Lung microvascular endothelial cell (primary cell): Measurements from ENCODE around the gene STARD9. TPM values are rescaled to one million over a fixed set of nuclear protein-coding genes. Genes with fewer than 3 reads are reported as not detected.
A peak's percentile ranks its signal among the peaks of the same experiment; 100 is the strongest.
"Not testable (repeated sequence)": the region's sequence is repeated elsewhere in the genome, so short reads cannot be mapped to it uniquely, and the experiment has no call there.

Source experiments
- DNase-seq, 2 donors: peaks; one replicate each; pipeline versions ENCODE4 v3.0.0 to v3.0.0-alpha.2; 2010; ENCODE audit warnings: low read depth in 2 of 2
- total RNA-seq: library from RNA; depleted of rRNA; stranded (reverse); fragments of >200 nt; gene quantifications from 2 replicates; pipeline ENCODE4 v1.2.1, GENCODE V29; 2014

The STARD9 gene
- total RNA-seq, 1 donor from 2014 or later: 9.3 TPM

DNA sequence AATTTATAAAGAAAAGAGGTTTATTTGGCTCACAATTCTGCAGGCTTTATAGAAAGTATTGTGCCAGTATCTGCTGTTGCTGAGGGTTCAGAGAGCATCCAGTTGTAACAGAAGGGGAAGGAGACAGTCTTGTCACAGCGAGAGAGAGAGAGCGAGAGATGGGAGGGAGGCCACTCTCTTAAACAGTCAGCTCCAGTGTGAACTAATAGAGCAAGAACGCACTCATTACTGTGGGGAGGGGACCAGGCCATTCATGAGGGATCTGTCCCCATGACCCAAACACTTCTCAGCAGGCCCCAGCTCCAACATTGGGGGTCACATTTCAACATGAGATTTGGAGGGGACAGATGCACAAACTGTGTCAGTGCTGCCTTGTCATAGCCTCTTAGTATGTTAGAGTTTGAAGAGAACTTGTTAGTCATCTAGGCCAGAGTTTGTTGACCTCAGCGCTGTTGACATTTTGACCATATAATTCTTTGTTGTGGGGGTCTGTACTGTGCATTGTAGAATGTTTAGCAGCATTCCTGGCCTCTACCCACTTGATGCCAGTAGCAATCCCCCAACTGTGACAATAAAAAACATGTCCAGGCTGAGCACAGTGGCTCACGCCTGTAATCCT, 15.3 kb downstream of the STARD9 start:
- no peak for DNase-seq

DNA sequence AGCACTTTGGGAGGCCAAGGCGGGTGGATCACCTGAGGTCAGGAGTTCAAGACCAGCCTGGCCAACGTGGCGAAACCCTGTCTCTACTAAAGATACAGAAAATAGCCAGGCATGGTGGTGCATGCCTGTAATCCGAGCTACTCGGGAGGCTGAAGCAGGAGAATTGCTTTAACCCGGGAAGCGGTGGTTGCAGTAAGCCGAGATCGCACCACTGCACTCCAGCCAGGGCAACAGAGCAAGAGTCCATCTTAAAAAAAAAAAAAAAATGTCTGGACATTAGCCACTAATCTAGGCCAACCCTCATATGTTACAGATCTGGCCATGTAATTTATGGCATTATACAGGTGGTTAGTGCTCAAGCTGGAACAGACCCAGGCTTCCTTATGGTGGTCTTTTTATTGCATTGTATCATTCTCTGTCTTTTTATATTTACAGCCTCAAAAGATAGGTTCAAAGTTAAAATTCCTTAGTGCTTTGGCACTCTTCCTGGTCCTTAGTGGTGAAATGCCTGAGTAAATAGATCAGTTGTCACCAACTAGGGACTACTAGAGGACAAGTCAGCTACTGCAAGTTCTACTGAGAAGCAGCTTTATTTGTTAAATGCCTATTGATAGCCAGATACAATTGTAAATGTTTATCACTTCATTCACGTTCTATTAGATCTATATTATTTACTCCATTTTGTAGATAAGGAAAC, 16.0 kb downstream of the STARD9 start:
- peak; percentile 31 to 32 for DNase-seq

DNA sequence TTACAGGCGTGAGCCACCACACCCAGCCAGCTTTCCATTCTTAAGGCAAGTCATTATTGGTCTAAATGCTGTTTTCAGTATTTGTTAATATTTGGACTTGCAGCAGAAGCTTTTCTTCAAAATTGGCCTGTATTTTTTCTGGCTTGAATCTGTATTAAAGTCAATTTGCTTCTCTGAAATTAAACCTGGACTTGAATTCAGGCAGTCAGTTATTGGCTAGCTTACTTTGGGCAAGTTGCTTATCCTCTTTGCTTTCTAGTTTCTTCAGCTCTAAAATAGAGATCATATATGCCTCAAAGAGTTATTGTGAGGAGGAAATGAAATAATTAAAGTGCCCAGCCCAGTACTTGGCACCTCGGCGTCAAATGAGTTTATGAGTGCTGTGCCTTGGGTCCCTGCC, 17.3 kb downstream of the STARD9 start:
- no peak for DNase-seq

DNA sequence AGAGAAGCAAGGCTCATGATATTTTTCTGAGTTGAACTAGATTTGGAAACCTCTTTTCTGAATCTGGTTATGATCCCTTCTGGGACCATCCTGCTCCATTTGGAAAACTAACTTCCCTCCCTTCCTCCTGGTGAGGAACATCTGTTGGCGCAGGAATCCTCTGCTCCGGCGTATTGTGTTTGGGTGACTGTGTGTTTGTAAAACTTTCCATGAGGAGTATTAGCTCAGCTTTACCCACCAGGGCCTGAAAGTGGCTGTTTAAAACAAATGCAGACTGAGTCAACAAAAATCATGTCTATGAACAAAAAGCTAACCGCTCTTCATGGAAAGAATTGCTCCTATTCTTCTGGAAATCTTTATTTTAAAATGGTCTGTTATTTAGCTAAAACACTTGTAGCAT, 17.7 kb downstream of the STARD9 start:
- peak in 1 of 2 donors; percentile 81 for DNase-seq

DNA sequence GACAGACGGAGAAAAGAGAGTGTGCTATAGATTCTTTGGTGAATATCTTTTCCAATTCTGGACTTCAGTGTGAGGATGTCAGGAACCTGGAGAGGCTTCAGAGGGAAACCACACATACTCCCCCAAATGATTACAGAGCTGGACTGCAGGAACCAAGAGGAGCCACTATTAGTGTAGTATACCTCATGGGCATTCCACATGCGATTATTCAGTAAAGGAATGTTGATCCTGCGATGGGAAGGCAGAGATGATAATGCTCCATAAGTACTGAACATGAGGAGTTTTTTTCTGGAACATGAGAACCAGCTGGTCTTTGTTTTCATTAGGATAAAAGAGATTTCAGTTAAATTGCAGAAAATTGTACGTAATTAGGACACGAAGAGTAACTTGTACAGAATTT, 18.7 kb downstream of the STARD9 start:
- DNase-seq: no peak

DNA sequence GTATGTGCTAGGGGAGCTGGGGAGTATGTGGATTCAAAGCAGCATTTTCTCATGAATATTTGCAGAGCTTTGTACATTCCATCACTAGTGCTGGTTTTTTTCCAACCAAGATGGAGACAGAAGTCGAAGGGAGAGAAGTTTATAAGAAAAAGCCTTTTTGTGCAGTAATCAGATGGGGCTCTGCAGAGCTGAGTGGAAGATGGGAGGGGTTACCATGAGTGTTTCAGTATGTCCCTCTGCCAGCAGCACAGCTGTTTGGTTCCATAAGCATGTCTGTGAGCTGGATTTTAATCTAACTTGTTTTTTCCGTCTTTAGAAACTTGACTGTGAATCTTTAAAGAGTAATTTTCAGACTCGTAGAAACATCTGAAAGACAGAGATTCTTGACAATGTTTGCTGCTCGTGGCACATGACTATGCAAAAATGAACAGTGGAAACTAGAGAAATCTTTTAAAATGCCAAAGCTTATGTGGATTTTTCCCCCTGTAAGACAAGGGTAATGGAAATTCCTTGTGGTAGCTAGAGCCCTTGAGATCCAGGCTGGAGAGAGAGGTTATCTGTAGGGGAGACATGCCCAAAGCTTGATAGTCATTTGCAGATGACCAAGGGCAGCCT, 20.3 kb downstream of the STARD9 start:
- DNase-seq: no peak

DNA sequence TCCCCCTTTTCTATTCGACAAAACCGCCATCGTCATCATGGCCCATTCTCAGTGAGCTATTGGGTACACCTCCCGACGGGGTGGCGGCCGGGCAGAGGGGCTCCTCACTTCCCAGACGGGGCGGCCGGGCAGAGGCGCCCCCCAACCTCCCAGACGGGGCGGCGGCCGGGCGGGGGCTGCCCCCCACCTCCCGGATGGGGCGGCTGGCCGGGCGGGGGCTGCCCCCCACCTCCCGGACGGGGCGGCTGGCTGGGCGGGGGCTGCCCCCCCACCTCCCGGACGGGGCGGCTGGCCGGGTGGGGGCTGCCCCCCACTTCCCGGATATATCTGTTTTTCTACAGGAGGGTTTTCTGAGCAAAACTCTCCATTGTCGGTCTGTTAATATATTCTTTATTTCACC, 25.9 kb downstream of the STARD9 start:
- not testable (repeated sequence) for DNase-seq

DNA sequence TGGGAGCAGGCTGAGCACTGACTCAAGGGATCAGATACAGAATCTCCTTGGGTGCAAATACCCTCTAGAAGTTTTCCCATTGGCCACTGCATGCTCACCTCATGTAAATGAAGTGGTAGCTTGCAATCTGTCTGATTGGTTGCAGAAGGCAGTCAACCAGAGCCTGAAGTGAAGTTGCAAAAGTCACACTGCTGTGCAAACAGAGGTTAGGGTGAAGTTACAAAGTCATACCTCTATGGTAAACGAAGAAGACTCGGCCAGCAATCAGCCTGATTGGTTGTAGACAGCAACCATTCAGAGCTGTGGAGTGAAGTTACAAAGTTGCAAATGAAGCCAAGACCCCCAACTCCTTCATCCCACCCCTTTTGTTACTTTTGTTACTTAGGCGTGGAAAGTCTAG, 27.1 kb downstream of the STARD9 start:
- DNase-seq: no peak

DNA sequence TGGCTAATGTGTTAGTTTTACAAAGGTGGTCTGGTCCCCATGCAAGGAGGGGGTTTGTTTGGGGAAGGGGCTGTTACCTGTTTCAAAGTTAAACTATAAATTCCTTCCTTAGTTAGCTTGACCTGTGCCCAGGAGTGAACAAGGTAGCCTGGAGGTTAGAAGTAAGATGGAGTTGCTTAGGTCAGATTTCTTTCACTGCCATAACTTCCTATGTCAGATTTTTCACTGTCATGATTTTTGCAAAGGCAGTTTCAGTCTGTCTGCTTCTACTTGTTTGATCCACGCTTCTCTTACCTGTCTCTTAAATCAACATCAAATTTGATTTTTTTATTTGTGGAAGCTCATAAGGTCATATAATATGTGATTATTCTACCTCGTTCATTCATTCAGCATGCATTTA, 28.6 kb downstream of the STARD9 start:
- no peak for DNase-seq

DNA sequence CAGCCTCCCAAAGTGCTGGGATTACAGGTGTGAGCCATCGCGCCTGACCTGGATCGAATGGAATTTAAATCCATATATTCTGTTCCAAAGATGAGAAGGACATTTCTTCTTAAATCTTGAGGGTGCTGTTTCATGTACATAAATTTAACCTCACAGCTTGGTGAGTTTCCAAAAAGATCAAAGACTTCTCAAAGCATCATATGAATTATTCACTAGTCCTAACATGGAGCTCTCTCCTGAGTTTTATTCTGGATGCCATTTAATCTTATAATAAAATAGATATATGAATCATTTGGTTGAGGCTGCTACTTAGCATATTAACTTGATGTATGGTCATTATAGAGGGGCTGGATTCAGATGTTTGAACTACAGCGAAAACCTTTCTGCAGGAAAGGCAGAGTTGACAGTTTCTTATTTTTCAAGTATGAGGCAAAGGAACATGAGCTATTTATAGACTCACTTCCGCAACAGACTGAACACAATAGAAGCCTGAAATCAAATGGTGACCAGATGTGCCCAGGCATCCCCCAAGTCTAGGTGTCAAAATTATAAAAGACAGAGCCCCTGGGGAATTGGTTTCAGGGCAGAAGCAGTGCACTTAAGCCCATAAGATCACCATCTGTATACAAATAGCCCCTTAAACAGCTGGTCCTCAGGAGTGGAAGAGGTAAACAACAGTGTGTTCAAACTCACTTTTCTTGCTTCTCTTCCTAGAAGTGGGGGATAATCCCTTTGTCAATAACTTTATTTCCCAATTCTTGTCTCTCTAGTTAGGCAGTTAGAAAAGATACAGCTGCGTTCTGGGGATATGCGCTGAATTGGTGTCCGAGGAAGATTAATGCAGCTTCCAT, 29.7 kb downstream of the STARD9 start:
- peak in 1 of 2 donors; percentile 79 for DNase-seq

DNA sequence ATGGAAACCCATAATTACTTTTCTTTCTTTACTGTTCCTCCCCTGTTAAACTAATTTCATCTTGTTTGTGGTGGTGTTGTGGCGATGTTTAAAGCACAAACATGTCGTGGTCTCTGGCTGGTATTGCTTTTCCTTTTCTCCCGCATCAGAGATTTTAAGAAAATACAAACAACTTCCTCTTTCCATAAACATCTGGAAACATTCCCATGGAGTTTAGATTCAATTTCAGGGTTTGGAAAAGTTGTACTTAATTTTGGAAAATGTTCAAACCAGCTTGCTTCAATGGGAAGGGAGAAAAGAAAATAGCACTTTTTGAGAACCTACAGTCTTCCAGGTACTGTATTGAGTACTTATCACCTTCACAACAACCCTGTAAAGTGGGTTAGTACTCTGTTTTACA, 30.4 kb downstream of the STARD9 start:
- DNase-seq: no peak

DNA sequence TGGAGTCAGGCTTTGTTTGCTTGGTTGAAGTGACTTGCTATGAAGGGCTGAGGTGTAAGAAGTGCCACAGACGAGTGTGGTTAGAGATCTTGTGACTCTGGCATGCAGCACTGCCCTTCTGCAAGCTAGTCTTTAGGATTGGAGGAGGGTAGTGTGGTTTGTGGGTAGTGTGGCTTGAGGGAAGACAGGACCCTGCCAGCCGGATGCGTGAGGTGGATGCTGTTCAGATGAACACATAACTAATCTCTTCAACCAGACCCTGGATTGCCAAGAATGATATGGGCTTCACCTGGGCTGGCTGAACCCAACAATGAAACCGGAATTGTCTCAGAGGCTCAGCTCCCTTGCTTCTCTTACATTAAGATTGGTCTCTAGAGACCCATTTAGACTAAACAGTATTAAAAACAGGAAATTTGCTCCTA, 32.7 kb downstream of the STARD9 start:
- DNase-seq: peak in 1 of 2 donors; percentile 44

DNA sequence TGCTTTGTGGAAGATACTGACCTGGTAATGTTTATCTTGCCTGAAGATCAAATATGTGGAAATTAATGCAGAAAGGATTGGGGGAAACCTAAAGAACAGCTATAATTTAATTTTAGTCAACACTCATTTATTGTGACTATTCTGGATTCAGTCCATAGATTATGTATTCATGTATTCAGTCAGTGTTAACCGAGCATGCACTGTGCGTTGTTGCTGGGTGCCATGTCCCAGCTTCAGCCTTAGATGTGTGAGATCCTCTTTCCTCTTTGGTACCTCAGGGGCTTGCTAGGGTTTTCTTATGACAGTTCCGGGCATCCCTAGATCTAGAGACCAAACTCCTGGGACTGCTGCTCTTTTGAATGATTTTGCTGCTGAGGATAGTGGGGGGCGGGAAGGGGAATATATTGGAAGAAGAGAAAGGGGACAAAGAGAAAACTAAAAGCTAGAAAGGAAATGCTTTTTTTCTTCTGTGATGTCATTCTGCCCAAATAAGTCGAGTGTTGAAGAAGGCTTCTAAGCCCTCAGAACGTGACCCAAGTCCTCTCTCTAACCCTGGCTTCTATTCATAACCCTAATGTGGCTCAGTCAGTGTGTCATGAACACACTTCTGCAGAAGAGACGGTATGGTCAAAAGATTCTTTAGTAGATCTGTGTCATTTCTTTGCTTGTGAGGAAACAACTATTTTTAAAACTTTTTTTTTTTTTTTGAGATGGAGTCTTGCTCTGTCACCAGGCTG, 33.5 kb downstream of the STARD9 start:
- DNase-seq: no peak

DNA sequence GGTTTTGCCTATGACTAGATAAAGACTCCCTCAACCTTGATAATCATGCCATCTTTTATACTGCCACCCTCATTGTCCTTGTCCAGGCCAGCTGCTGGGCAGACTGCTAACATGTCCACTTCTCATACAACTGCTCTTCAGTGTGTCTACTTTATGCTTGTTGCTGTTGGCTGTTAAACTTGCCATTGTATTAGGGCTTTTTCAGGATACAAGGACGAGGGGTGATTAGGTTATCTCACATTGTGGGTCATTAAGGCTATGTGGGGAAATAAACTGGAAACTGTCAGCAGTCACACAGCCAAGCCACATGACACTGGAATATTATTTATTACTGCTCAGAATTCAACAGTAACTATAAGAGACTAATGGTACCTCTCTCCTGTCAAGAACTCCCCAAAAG, 36.1 kb downstream of the STARD9 start:
- DNase-seq: peak in 1 of 2 donors; percentile 94

DNA sequence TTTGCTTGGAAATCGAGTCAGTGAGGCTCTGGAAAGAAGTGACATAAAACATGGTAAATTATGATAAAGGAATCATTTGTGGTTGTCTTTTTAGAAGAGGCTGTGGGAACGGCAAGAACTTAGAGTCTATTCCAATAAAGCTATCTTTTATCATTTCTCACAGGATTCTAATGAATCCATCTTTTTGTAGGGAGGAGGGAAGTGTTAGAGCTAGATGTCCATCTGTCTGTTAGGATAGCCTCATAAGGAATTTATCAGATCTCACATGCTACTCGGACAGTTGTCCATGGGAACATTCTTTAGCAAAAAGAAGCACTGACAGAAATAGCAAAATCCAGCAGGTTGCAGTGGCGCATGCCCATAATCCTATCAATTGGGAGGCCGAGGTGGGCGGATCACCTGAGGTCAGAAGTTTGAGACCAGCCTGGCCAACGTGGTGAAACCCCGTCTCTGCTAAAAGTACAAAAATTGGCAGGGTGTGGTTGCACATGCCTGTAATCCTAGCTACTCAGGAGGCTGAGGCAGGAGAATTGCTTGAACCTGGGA, 37.0 kb downstream of the STARD9 start:
- DNase-seq: no peak

DNA sequence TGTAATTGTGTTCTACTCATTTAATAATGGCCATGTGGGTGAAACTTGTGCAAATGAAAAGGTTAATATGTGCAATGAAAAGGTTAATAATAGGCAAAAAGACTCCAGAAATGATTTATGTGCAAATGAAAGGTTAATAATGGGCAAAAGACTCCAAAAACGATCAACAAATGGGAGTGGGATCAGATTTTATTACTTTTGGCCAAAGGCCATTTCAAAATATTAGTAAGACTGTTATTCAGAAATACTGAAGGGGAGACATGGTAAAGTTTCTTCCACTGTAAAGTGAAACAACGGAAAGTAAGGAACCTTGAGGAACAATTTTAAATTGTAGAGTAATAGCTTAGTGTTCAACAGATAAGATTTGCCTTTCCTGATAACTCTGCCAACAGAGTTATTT, 40.7 kb downstream of the STARD9 start:
- DNase-seq: no peak

DNA sequence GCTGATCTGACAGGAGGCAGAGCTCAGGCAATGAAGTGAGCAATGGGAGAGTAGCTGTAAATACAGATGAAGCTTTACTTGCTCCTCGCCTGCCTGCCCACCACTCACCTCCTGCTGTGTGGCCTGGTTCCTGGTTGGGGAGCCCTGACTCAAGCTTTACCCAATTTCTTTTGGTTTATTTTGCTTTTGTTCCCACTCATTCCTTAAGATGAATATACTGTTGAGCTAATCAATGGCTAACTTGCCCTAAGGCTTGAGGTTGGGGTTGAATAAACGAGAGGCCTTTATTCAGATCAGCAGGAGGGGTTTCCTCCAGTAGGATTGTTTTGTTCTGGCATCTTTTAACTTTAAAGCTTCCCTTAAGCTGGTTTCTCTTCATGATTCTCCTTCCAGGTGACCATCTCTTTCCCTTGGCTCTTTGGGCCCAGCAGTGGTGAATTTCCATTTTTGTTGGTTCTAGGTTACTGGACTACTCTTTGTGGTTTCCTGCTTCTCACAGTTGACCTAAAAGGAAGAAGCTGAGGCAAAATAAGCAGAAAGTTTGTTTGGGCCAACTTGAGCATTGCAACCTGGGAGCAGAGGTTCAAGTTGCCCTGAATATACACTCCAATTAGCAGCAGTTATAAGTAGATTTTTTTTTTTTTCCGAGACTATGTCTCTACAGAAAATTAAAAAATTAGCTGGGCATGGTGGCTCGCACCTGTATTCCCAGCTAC, 44.4 kb downstream of the STARD9 start:
- no peak for DNase-seq

DNA sequence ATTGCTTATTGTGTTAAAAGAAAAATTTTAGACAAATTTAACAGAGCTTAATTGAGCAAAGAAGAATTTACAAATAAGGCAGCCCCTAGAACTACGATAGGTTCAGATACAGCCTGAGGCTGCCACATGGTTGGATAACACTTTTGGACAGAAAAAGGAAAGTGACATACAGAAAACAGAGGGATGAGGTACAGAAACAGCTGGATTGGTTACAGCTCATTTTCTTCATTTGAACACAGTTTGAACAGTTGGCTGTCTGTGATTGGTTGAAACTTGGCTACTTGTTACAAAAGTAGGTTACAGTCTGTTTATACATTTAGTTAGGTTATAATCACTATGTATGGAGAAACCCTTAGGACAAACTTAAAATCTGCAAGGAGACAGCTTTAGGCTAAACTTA, 46.0 kb downstream of the STARD9 start:
- no peak for DNase-seq

DNA sequence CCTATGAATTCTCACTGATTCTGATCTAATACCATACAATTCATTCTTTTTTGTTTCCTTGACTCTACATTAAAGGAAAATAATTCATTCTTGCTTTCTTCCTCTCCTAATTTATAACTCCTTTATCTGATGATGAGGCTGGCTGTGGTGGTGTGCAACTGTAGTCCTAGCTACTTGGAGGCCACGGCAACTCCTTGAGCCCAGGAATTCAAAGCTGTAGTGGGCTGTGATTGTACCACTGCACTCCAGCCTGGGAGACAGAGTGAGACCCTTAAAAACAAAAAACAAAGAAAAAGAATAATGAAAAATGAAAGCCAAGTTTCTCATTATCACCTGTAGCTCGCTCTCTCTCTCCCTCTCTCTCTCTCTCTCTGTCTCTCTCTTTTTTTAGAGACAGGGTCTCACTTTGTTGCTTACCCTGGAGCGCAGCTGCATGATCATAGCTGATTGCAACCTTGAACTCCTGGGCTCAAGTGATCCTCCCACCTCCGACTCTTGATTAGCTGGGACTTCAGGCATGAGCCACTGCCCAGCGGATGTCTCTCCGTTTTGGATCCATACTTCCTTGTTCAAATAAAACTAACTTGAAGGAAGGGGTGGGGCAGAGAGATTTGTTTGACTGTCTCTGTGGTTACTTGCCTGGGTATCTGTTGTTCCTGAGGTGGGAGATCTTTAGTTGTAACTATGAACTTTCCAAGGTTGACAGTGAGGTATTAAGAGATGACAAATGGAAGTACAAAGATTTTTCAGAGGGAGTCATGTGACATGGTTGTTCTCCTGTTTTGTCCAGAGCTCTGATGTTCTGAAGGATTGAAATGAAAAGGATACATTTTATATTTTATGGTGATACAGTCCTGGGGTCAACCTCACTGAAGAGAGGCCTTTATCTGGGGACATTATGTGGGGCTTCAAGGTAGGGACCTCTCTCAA, 46.9 kb downstream of the STARD9 start:
- DNase-seq: peak in 1 of 2 donors; percentile 10
